ENCODE results near the gene GPR68. TPM values are rescaled to one million over a fixed set of nuclear protein-coding genes. Genes with fewer than 3 reads are reported as not detected.
A peak's percentile ranks its signal among the peaks of the same experiment; 100 is the strongest.
"Not testable (repeated sequence)": the region's sequence is repeated elsewhere in the genome, so short reads cannot be mapped to it uniquely, and the experiment has no call there.

Gene GPR68
- total and polyA plus RNA-seq, 3 experiments from 2014 or later, result 14.2 to 22.7 (median 15.4) TPM

GRCh38 chr14:91207008-91207407 lies 37.5 kb downstream of the GPR68 start:
- Mint-ChIP-seq H3K4me3 (no peak overlapping the region), H3K9me3 (no peaks in the 10 kb centered on the region), H3K4me1 (peaks cover 12 to 28% (median 19%) of the 10 kb centered on the region in 3 donors), H3K27me3 (no peaks in the 10 kb centered on the region), H3K27ac (peak overlapping the region in 3 of 8 donors; percentile 6 to 90 (median 18)), H3K36me3 (peaks cover 18 to 86% (median 33%) of the 10 kb centered on the region in 3 donors)
- H3K9me3 ChIP-seq (ENCODE audit: low read length), result no peaks in the 10 kb centered on the region
- ChIA-PET POLR2A (interaction anchor here (1.0 kb wide), 1 partner anchor 13 kb away, joined by 6 read pairs; no protein-coding TSS in a partner anchor), CTCF (interaction anchor here (0.7 kb wide), 1 partner anchor 63 kb away, joined by 3 read pairs; no protein-coding TSS in a partner anchor)
- peaks cover 26% of the 10 kb centered on the region for H3K36me3 ChIP-seq (ENCODE audit: insufficient read depth, low read length)
- DNase-seq, result no peak
- H3K27ac ChIP-seq (ENCODE audit: low read depth, low read length), result no peak overlapping the region
- peaks cover 9% of the 10 kb centered on the region for H3K4me1 ChIP-seq (ENCODE audit: insufficient read depth, low read length)
- H3K4me3 ChIP-seq (ENCODE audit: low read length), result no peak overlapping the region
- H3K27me3 ChIP-seq (ENCODE audit: insufficient read depth, low read length, poor library complexity, severe bottlenecking), result no peaks in the 10 kb centered on the region

DNA sequence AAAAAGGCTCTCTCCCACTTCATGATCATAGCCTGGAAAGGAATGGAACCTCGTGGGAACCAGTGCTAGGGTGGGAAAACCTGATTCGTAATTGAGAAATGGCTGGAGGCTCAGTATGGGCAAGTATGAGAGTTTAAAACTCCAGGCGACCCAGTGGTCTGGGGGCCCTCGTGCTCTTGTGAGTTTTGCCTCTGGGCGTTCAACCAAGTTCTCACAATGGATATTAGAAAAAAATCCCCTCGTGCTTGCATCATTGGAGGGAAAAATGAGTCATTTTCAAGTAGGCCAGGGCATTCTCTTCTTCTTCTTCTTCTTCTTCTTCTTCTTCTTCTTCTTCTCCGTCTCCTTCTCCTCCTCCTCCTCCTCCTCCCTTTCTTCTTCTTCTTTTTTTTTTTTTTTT lies 39.0 kb downstream of the GPR68 start:
- Histone ChIP-seq H3K27ac (ENCODE audit: low read depth, low read length) (no peak overlapping the region), H3K36me3 (ENCODE audit: insufficient read depth, low read length) (peaks cover 23% of the 10 kb centered on the region), H3K4me3 (ENCODE audit: low read length) (no peak overlapping the region), H3K27me3 (ENCODE audit: insufficient read depth, low read length, poor library complexity, severe bottlenecking) (no peaks in the 10 kb centered on the region), H3K4me1 (ENCODE audit: insufficient read depth, low read length) (peaks cover 10% of the 10 kb centered on the region), H3K9me3 (ENCODE audit: low read length) (no peaks in the 10 kb centered on the region)
- Mint-ChIP-seq H3K27me3 (no peaks in the 10 kb centered on the region), H3K4me3 (no peak overlapping the region), H3K9me3 (no peaks in the 10 kb centered on the region), H3K27ac (no peak overlapping the region), H3K36me3 (peaks cover 23 to 79% (median 34%) of the 10 kb centered on the region in 3 donors), H3K4me1 (peaks cover 17 to 35% (median 25%) of the 10 kb centered on the region in 3 donors)
- DNase-seq, result no peak
- CTCF ChIA-PET, result interaction anchor here (1.8 kb wide), 1 partner anchor 12 kb away, joined by 5 read pairs; no protein-coding TSS in a partner anchor
- POLR2A ChIA-PET, result no interaction called here

GRCh38 chr14:91204657-91205056 lies 39.8 kb downstream of the GPR68 start:
- ChIA-PET POLR2A (no interaction called here), CTCF (interaction anchor here (1.1 kb wide), 1 partner anchor 31 kb away, joined by 3 read pairs; no protein-coding TSS in a partner anchor)
- H3K27ac Mint-ChIP-seq, result peak overlapping the region in 1 of 8 donors; percentile 94

DNA sequence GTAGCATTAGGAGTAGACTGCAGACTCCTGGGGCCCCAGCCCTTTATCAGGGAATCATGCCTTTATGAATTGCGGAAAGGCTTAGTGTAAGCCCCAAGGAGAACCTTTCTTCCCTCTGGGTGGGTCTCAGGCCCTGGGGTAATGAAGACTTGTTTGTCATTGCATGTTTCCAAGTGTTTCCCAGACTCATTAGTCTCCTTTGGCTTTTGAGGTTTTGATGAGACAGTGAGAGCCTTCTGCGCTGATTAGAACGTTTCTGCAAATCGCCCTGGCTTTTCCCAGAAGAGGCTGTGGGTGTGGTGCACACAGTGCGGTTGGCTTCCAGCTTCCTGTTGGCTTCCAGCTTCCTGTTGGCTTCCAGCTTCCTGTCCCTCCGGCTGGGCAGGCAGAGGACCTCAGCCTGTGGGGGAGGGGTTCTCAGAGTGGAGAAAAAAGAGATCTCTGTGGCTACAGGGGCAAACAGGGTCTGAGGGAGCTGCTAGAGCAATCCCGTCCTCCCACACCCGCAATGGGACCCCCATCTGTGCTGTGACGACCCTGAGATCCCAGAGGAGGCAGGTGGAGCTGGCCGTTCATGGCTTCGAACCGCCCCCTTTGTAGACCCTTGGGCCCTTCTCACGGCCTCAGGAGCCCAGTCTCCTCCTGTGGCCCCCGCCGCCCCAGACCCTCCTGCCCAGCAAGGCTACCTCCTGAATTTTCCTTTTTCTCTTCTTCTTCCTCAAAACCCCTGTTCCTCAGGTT lies 42.1 kb downstream of the GPR68 start:
- H3K4me1 Mint-ChIP-seq, result peaks cover 20 to 35% (median 27%) of the 10 kb centered on the region in 3 donors
- POLR2A ChIA-PET, result no interaction called here
- H3K27me3 Mint-ChIP-seq, result no peaks in the 10 kb centered on the region
- H3K36me3 ChIP-seq (ENCODE audit: insufficient read depth, low read length), result peaks cover 43% of the 10 kb centered on the region
- H3K27ac Mint-ChIP-seq, result peak overlapping the region in 6 of 8 donors; percentile 64 to 88 (median 76)
- no peaks in the 10 kb centered on the region for H3K9me3 ChIP-seq (ENCODE audit: low read length)
- no peaks in the 10 kb centered on the region for H3K27me3 ChIP-seq (ENCODE audit: insufficient read depth, low read length, poor library complexity, severe bottlenecking)
- H3K27ac ChIP-seq (ENCODE audit: low read depth, low read length), result peak overlapping the region; percentile 57
- CTCF ChIA-PET, result interaction anchor here (1.0 to 1.5 kb wide), 5 partner anchors 22 to 86 kb away, joined by 3 to 5 read pairs (median 3); no protein-coding TSS in a partner anchor
- H3K9me3 Mint-ChIP-seq, result no peaks in the 10 kb centered on the region
- H3K4me3 ChIP-seq (ENCODE audit: low read length), result no peak overlapping the region
- peaks cover 10% of the 10 kb centered on the region for H3K4me1 ChIP-seq (ENCODE audit: insufficient read depth, low read length)
- no peak overlapping the region for H3K4me3 Mint-ChIP-seq
- DNase-seq, result no peak
- peaks cover 27 to 82% (median 41%) of the 10 kb centered on the region in 3 donors for H3K36me3 Mint-ChIP-seq

More at GRCh38 chr14:91204657-91205056, 39.8 kb downstream of the GPR68 start:
- Histone ChIP-seq H3K9me3 (ENCODE audit: low read length) (no peaks in the 10 kb centered on the region), H3K27me3 (ENCODE audit: insufficient read depth, low read length, poor library complexity, severe bottlenecking) (no peaks in the 10 kb centered on the region), H3K36me3 (ENCODE audit: insufficient read depth, low read length) (peaks cover 29% of the 10 kb centered on the region), H3K27ac (ENCODE audit: low read depth, low read length) (no peak overlapping the region), H3K4me1 (ENCODE audit: insufficient read depth, low read length) (peaks cover 10% of the 10 kb centered on the region), H3K4me3 (ENCODE audit: low read length) (no peak overlapping the region)
- DNase-seq, result no peak
- no peaks in the 10 kb centered on the region for H3K9me3 Mint-ChIP-seq
- H3K4me1 Mint-ChIP-seq, result peaks cover 17 to 36% (median 25%) of the 10 kb centered on the region in 3 donors
- H3K36me3 Mint-ChIP-seq, result peaks cover 27 to 79% (median 35%) of the 10 kb centered on the region in 3 donors
- H3K27me3 Mint-ChIP-seq, result no peaks in the 10 kb centered on the region
- no peak overlapping the region for H3K4me3 Mint-ChIP-seq

DNA sequence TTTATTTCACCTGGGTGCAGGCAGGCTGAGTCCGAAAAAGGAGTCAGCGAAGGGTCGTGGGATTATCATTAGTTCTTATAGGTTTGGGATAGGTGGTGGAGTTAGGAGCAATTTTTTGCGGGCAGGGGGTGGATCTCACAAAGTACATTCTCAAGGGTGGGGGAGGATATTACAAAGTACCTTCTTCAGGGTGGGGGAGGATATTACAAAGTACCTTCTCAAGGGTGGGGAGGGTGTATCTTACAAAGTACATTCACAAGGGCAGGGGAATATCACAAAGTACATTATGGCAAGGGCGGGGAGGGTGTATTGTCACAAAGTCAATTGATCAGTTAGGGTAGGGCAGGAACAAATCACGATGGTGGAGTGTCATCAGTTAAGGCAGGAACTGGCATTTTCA lies 43.7 kb downstream of the GPR68 start:
- H3K4me1 ChIP-seq (ENCODE audit: insufficient read depth, low read length); H3K4me3 ChIP-seq (ENCODE audit: low read length); H3K27me3 ChIP-seq (ENCODE audit: insufficient read depth, low read length, poor library complexity, severe bottlenecking); POLR2A ChIA-PET; H3K27ac ChIP-seq (ENCODE audit: low read depth, low read length); H3K9me3 ChIP-seq (ENCODE audit: low read length); H3K9me3 Mint-ChIP-seq; H3K4me3 Mint-ChIP-seq; DNase-seq; CTCF ChIA-PET; H3K27me3 Mint-ChIP-seq: not testable (repeated sequence)
- H3K27ac Mint-ChIP-seq, result peak overlapping the region in 3 of 8 donors; percentile 26 to 87 (median 43)
- H3K36me3 ChIP-seq (ENCODE audit: insufficient read depth, low read length), result peaks cover 49% of the 10 kb centered on the region
- peaks cover 32 to 82% (median 45%) of the 10 kb centered on the region in 3 donors for H3K36me3 Mint-ChIP-seq
- peaks cover 14 to 23% (median 23%) of the 10 kb centered on the region in 3 donors for H3K4me1 Mint-ChIP-seq

- DNase-seq, result no peak
- Mint-ChIP-seq H3K36me3 (peaks cover 25 to 70% (median 36%) of the 10 kb centered on the region in 3 donors), H3K4me1 (peaks cover 27 to 36% (median 35%) of the 10 kb centered on the region in 3 donors), H3K27me3 (no peaks in the 10 kb centered on the region), H3K9me3 (no peaks in the 10 kb centered on the region), H3K4me3 (no peak overlapping the region), H3K27ac (peak overlapping the region in 2 of 8 donors; percentile 4 to 86)
- Histone ChIP-seq H3K4me1 (ENCODE audit: insufficient read depth, low read length) (peaks cover 20% of the 10 kb centered on the region), H3K36me3 (ENCODE audit: insufficient read depth, low read length) (peaks cover 31% of the 10 kb centered on the region), H3K9me3 (ENCODE audit: low read length) (no peaks in the 10 kb centered on the region), H3K27ac (ENCODE audit: low read depth, low read length) (no peak overlapping the region), H3K4me3 (ENCODE audit: low read length) (no peak overlapping the region), H3K27me3 (ENCODE audit: insufficient read depth, low read length, poor library complexity, severe bottlenecking) (no peaks in the 10 kb centered on the region)
- CTCF ChIA-PET, result no interaction called here
- POLR2A ChIA-PET, result no interaction called here
These were observed 46.9 kb downstream of the GPR68 start for GRCh38 chr14:91197631-91198030.

- Mint-ChIP-seq H3K36me3 (peaks cover 32 to 78% (median 43%) of the 10 kb centered on the region in 3 donors), H3K4me3 (no peak overlapping the region), H3K27me3 (no peaks in the 10 kb centered on the region), H3K27ac (no peak overlapping the region), H3K9me3 (no peaks in the 10 kb centered on the region), H3K4me1 (peaks cover 26 to 32% (median 28%) of the 10 kb centered on the region in 3 donors)
- no peak overlapping the region for H3K27ac ChIP-seq (ENCODE audit: low read depth, low read length)
- DNase-seq, result no peak
- CTCF ChIA-PET, result no interaction called here
- no peak overlapping the region for H3K4me3 ChIP-seq (ENCODE audit: low read length)
- H3K36me3 ChIP-seq (ENCODE audit: insufficient read depth, low read length), result peaks cover 41% of the 10 kb centered on the region
- no peaks in the 10 kb centered on the region for H3K9me3 ChIP-seq (ENCODE audit: low read length)
- peaks cover 14% of the 10 kb centered on the region for H3K4me1 ChIP-seq (ENCODE audit: insufficient read depth, low read length)
- POLR2A ChIA-PET, result no interaction called here
- H3K27me3 ChIP-seq (ENCODE audit: insufficient read depth, low read length, poor library complexity, severe bottlenecking), result no peaks in the 10 kb centered on the region
These were observed 48.6 kb downstream of the GPR68 start for GRCh38 chr14:91195881-91196280.

DNA sequence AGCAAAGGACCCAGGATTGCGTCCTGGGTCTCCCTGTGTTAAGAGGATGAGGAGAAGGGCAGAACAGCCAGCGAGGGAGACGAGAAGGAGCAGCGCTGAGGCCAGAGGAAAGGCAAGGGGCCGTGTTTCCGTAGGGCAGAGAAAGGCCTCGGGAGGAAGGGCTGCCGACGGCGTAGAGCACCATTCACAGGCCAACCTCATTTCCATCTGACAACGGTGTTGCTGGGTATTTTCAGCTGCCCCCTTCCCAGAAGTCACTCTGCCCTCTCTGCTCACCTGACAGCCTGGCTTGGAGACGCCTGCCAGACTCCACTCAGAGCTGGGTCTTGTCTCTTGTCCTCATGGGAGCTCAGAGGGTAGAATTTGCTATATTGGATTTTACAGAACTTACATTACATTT lies 51.4 kb downstream of the GPR68 start:
- H3K9me3 Mint-ChIP-seq, result no peaks in the 10 kb centered on the region
- H3K27me3 Mint-ChIP-seq, result no peaks in the 10 kb centered on the region
- Histone ChIP-seq H3K9me3 (ENCODE audit: low read length) (no peaks in the 10 kb centered on the region), H3K36me3 (ENCODE audit: insufficient read depth, low read length) (peaks cover 40% of the 10 kb centered on the region), H3K4me1 (ENCODE audit: insufficient read depth, low read length) (peaks cover 14% of the 10 kb centered on the region), H3K27me3 (ENCODE audit: insufficient read depth, low read length, poor library complexity, severe bottlenecking) (no peaks in the 10 kb centered on the region), H3K27ac (ENCODE audit: low read depth, low read length) (no peak overlapping the region), H3K4me3 (ENCODE audit: low read length) (no peak overlapping the region)
- CTCF ChIA-PET, result interaction anchor here (1.0 to 2.7 kb wide), 5 partner anchors 16 to 226 kb away, joined by 3 to 19 read pairs (median 10); no protein-coding TSS in a partner anchor
- H3K36me3 Mint-ChIP-seq, result peaks cover 27 to 75% (median 40%) of the 10 kb centered on the region in 3 donors
- peak overlapping the region in 3 of 8 donors; percentile 3 to 13 (median 4) for H3K27ac Mint-ChIP-seq
- DNase-seq, result no peak
- H3K4me1 Mint-ChIP-seq, result peaks cover 20 to 27% (median 23%) of the 10 kb centered on the region in 3 donors
- no peak overlapping the region for H3K4me3 Mint-ChIP-seq
- POLR2A ChIA-PET, result interaction anchor here (0.7 to 1.5 kb wide), 4 partner anchors 18 to 52 kb away, joined by 3 to 6 read pairs (median 4); partner anchors contain the start of gene GPR68

Data from CD8-positive, alpha-beta memory T cell (primary cell).